Measurements from ENCODE around the gene IRF4.

Gene IRF4

GRCh38 chr6:391559-392440, at the start of gene IRF4:
Gene IRF4, plus strand, starts transcription at chr6:391752. Its CDS starts 1,401 bp downstream, at chr6:393153.
- TF ChIP-seq POLR2A (IDR thresholded peaks at IDR 0.05; ENCODE audit: low read length) (no peak), GATA1 (IDR thresholded peaks at IDR 0.05; ENCODE audit: low read depth, low read length) (no peak)

GRCh38 chr6:341914-342831, 49.4 kb upstream of the IRF4 start:
- DNase-seq: no peak
- TF ChIP-seq POLR2A (IDR thresholded peaks at IDR 0.05; ENCODE audit: low read length): no peak
- no peak for TF ChIP-seq GATA1 (IDR thresholded peaks at IDR 0.05; ENCODE audit: low read depth, low read length)

More at GRCh38 chr6:391559-392440, at the start of gene IRF4:
- DNase-seq: no peak

- DNase-seq: no peak
- TF ChIP-seq GATA1 (IDR thresholded peaks at IDR 0.05; ENCODE audit: low read depth, low read length) (no peak), POLR2A (IDR thresholded peaks at IDR 0.05; ENCODE audit: low read length) (no peak)
Measured at GRCh38 chr6:342832-343179, 48.7 kb upstream of the IRF4 start.

GRCh38 chr6:343226-343935, 48.2 kb upstream of the IRF4 start:
- DNase-seq: no peak
- TF ChIP-seq POLR2A (IDR thresholded peaks at IDR 0.05; ENCODE audit: low read length): no peak
- no peak for TF ChIP-seq GATA1 (IDR thresholded peaks at IDR 0.05; ENCODE audit: low read depth, low read length)

- no peak for DNase-seq
- TF ChIP-seq POLR2A (IDR thresholded peaks at IDR 0.05; ENCODE audit: low read length): no peak
- no peak for TF ChIP-seq GATA1 (IDR thresholded peaks at IDR 0.05; ENCODE audit: low read depth, low read length)
Measured at GRCh38 chr6:343960-344815, 47.4 kb upstream of the IRF4 start.

- DNase-seq: no peak
- TF ChIP-seq POLR2A (IDR thresholded peaks at IDR 0.05; ENCODE audit: low read length) (no peak), GATA1 (IDR thresholded peaks at IDR 0.05; ENCODE audit: low read depth, low read length) (no peak)
Measured at GRCh38 chr6:344816-345340, 46.7 kb upstream of the IRF4 start.

GRCh38 chr6:345747-346385, 45.7 kb upstream of the IRF4 start:
- no peak for DNase-seq
- TF ChIP-seq GATA1 (IDR thresholded peaks at IDR 0.05; ENCODE audit: low read depth, low read length): no peak
- TF ChIP-seq POLR2A (IDR thresholded peaks at IDR 0.05; ENCODE audit: low read length): no peak

GRCh38 chr6:346386-347030, 45.0 kb upstream of the IRF4 start:
- DNase-seq: no peak
- TF ChIP-seq POLR2A (IDR thresholded peaks at IDR 0.05; ENCODE audit: low read length) (no peak), GATA1 (IDR thresholded peaks at IDR 0.05; ENCODE audit: low read depth, low read length) (no peak)

GRCh38 chr6:347232-347631, 44.3 kb upstream of the IRF4 start:
- DNase-seq: no peak
- TF ChIP-seq POLR2A (IDR thresholded peaks at IDR 0.05; ENCODE audit: low read length): no peak
- TF ChIP-seq GATA1 (IDR thresholded peaks at IDR 0.05; ENCODE audit: low read depth, low read length): no peak

- TF ChIP-seq POLR2A (IDR thresholded peaks at IDR 0.05; ENCODE audit: low read length): no peak
- no peak for TF ChIP-seq GATA1 (IDR thresholded peaks at IDR 0.05; ENCODE audit: low read depth, low read length)
- no peak for DNase-seq
Measured at GRCh38 chr6:347951-348859, 43.3 kb upstream of the IRF4 start.

- no peak for DNase-seq
- no peak for TF ChIP-seq POLR2A (IDR thresholded peaks at IDR 0.05; ENCODE audit: low read length)
- TF ChIP-seq GATA1 (IDR thresholded peaks at IDR 0.05; ENCODE audit: low read depth, low read length): no peak
Measured at GRCh38 chr6:348860-349396, 42.6 kb upstream of the IRF4 start.
